Gastroesophageal sphincter (tissue), 3 donors: Measurements from ENCODE around the gene BTRC.

ENCODE experiments used
- CTCF ChIP-seq, 4 experiments: fragments of 200-600 bp in 2 of 4; fragments of 450-650 bp in 2 of 4; sonication (generic) in 1 of 4; IDR thresholded peaks; one replicate each; pipeline ENCODE4 v1.5.1; 2017 to 2019; ENCODE audit warnings: antibody characterized with exemption in 4 of 4, mild to moderate bottlenecking in 2 of 4, moderate library complexity in 2 of 4
- POLR2A ChIP-seq, 2 donors: fragments of 450-650 bp; IDR thresholded peaks; one replicate each; pipeline ENCODE4 v1.6.1; 2017; ENCODE audit warnings: antibody characterized with exemption in 2 of 2, mild to moderate bottlenecking in 2 of 2, moderate library complexity in 1 of 2
- POLR2AphosphoS5 ChIP-seq: sonication (generic); formaldehyde crosslinking; IDR thresholded peaks from one replicate; pipeline ENCODE4 v1.6.1; 2017; ENCODE audit warnings: antibody characterized with exemption

- TF ChIP-seq CTCF (IDR thresholded peaks at IDR 0.05) = no peak
- no peak for TF ChIP-seq POLR2A (IDR thresholded peaks at IDR 0.05)
- no peak for TF ChIP-seq POLR2AphosphoS5
Observed at GRCh38 chr10:101429423-101429822, 75.5 kb downstream of the BTRC start.
